Vagina (tissue), 2 donors: Measurements from ENCODE around the gene SYNDIG1. TPM values are rescaled to one million over a fixed set of nuclear protein-coding genes. Genes with fewer than 3 reads are reported as not detected.

Experiments
- DNase-seq, 2 donors: peaks; one replicate each; pipeline ENCODE4 v3.0.0-alpha.2; 2017; ENCODE audit errors: extremely low spot score in 2 of 2
- H3K27ac ChIP-seq: fragments of 200-600 bp; sonication (generic); one replicate; pipeline ENCODE4 v1.5.1; 2019
- H3K27me3 ChIP-seq: fragments of 200-600 bp; sonication (generic); one replicate; pipeline ENCODE4 v1.5.1; 2019
- H3K36me3 ChIP-seq, 2 donors: fragments of 200-600 bp; sonication (generic); one replicate each; pipeline ENCODE4 v1.5.1; 2017 to 2019
- H3K4me1 ChIP-seq: fragments of 200-600 bp; sonication (generic); one replicate; pipeline ENCODE4 v1.5.1; 2019
- H3K4me3 ChIP-seq, 2 donors: fragments of 200-600 bp; sonication (generic); 1 replicate in 1 of 2; 2 replicates in 1 of 2; pipeline ENCODE4 v1.5.1; 2016 to 2019
- H3K9me3 ChIP-seq: fragments of 200-600 bp; sonication (generic); one replicate; pipeline ENCODE4 v1.5.1; 2019
- CTCF ChIP-seq, 3 experiments: fragments of 450-650 bp in 2 of 3; fragments of 200-600 bp in 1 of 3; sonication (generic) in 1 of 3; IDR thresholded peaks; one replicate each; pipeline ENCODE4 v1.5.1; 2017 to 2019; ENCODE audit warnings: antibody characterized with exemption in 3 of 3, mild to moderate bottlenecking in 2 of 3, moderate library complexity in 2 of 3
- POLR2A ChIP-seq, 2 donors: fragments of 450-650 bp; IDR thresholded peaks; one replicate each; pipeline ENCODE4 v1.6.1; 2017; ENCODE audit warnings: antibody characterized with exemption in 2 of 2, mild to moderate bottlenecking in 2 of 2, moderate library complexity in 2 of 2
- POLR2AphosphoS5 ChIP-seq, 2 donors: sonication (generic); formaldehyde crosslinking; IDR thresholded peaks; one replicate each; pipeline ENCODE4 v1.9.0; 2017; ENCODE audit warnings: antibody characterized with exemption in 2 of 2, mild to moderate bottlenecking in 2 of 2, low read depth in 1 of 2; ENCODE audit not compliant: insufficient read depth in 1 of 2
- intact Hi-C: fragments of 100-400 bp; cut with DNase I; formaldehyde crosslinking; loops from one replicate; pipeline ENCODE4 v1.15.1; 2023
- total RNA-seq: library from RNA; depleted of rRNA; stranded (reverse); fragments of >200 nt; gene quantifications from one replicate; pipeline ENCODE4 v1.2.3, GENCODE V29; 2016

The SYNDIG1 gene
- total RNA-seq, 1 donor from 2014 or later: 3.2 TPM

- H3K27me3 ChIP-seq: no peaks in the 10 kb centered on the region
- H3K4me3 ChIP-seq: no peak overlapping the region
- no peak for DNase-seq
- intact Hi-C loops: no loop called here
- no peaks in the 10 kb centered on the region for H3K4me1 ChIP-seq
- no peaks in the 10 kb centered on the region for H3K36me3 ChIP-seq
- no peak for TF ChIP-seq POLR2AphosphoS5 (IDR thresholded peaks at IDR 0.05; ENCODE audit: insufficient read depth in 1 of 2, low read depth in 1 of 2)
- no peak for TF ChIP-seq CTCF (IDR thresholded peaks at IDR 0.05)
- no peak for TF ChIP-seq POLR2A (IDR thresholded peaks at IDR 0.05)
- H3K9me3 ChIP-seq: no peaks in the 10 kb centered on the region
- no peak overlapping the region for H3K27ac ChIP-seq
These were observed 4.3 kb upstream of the SYNDIG1 start for GRCh38 chr20:24465159-24465558.

GRCh38 chr20:24465730-24466129, 3.7 kb upstream of the SYNDIG1 start:
- no peak overlapping the region for H3K4me3 ChIP-seq
- no peak for TF ChIP-seq POLR2A (IDR thresholded peaks at IDR 0.05)
- no peak for TF ChIP-seq POLR2AphosphoS5 (IDR thresholded peaks at IDR 0.05; ENCODE audit: insufficient read depth in 1 of 2, low read depth in 1 of 2)
- TF ChIP-seq CTCF (IDR thresholded peaks at IDR 0.05): no peak
- DNase-seq: no peak
- intact Hi-C loops: no loop called here
- peaks cover 6% of the 10 kb centered on the region for H3K4me1 ChIP-seq
- H3K36me3 ChIP-seq: no peaks in the 10 kb centered on the region
- H3K27me3 ChIP-seq: no peaks in the 10 kb centered on the region
- H3K27ac ChIP-seq: no peak overlapping the region
- H3K9me3 ChIP-seq: no peaks in the 10 kb centered on the region

DNA sequence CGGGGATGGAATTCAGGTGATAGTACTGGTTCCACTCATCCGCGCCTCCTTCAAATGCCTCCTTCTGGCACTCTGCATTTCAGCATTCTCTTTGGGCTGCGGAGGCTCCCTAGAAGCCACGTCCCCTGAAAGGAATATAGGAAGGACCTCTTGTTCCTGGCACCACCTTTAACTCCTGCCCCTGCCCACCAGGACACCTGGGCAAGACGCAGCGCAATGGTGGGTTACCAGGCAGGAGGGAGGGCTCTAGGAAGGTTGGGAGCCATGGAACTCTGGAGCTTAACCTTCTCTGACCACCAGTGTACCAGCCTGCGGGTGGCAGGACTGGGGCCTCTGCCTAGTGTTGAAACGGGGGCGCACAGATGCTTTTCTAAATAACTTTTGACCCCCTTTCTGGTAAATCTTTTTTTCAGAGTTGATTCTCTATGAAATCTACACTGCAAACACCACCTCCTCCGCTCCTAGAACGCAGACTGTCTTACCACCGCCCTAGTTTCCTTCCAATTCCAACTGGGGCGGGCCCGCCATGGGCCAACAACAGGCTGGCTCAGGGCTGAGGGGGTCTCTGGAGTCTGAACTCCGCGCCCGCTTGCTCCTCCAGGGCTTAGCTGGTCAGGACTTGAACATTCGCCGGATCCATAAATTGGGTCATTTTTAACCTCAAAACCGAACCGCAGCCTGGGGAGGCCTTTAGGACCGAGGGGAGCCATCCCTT, 871 bp upstream of the SYNDIG1 start:
- TF ChIP-seq CTCF (IDR thresholded peaks at IDR 0.05): no peak
- Histone ChIP-seq H3K36me3 (no peaks in the 10 kb centered on the region), H3K4me3 (peak overlapping the region; percentile 42 to 55), H3K27ac (no peak overlapping the region), H3K4me1 (peaks cover 10% of the 10 kb centered on the region), H3K27me3 (no peaks in the 10 kb centered on the region), H3K9me3 (no peaks in the 10 kb centered on the region)
- no peak for DNase-seq
- intact Hi-C loops: no loop called here

- H3K4me3 ChIP-seq: peak overlapping the region; percentile 42 to 55
- peaks cover 10% of the 10 kb centered on the region for H3K4me1 ChIP-seq
- no peak overlapping the region for H3K27ac ChIP-seq
- TF ChIP-seq CTCF (IDR thresholded peaks at IDR 0.05): no peak
- TF ChIP-seq POLR2A (IDR thresholded peaks at IDR 0.05): no peak
- TF ChIP-seq POLR2AphosphoS5 (IDR thresholded peaks at IDR 0.05; ENCODE audit: insufficient read depth in 1 of 2, low read depth in 1 of 2): no peak
- intact Hi-C loops: no loop called here
- H3K27me3 ChIP-seq: no peaks in the 10 kb centered on the region
- no peak for DNase-seq
- H3K9me3 ChIP-seq: no peaks in the 10 kb centered on the region
- H3K36me3 ChIP-seq: no peaks in the 10 kb centered on the region
These were observed 691 bp downstream of the SYNDIG1 start for GRCh38 chr20:24469894-24470745.
